ENCODE measurements around the gene CERS3. TPM values are rescaled to one million over a fixed set of nuclear protein-coding genes. Genes with fewer than 3 reads are reported as not detected.

Gene CERS3
- total RNA-seq, 2 experiments from 2014 or later: 1.3 to 1.8 TPM

DNA sequence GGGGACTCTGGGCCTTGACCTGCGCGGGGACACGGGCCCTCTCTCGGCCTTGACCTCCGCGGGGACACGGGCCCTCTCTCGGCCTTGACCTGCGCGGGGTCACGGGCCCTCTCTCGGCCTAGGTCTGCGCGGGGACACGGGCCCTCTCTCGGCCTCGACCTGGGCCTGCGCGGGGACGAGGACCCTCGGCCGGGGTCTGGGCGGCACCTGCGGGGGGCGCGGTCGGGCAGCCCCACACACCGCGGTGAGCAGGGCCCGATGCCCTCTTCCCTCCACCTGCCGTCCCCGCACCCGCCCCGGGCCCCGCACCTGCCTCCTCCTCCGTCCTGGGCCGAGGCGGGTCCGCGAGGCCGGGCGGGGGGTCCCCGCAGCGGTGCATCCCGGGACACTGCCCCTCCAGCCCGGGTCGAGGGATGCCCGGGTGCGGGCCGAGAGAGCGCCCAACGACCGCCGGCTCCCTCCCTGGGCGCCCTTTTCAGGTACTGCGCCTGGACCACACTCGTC, 15.6 kb upstream of the CERS3 start:
- Histone ChIP-seq H3K9me3 (ENCODE audit: control insufficient read depth in 1 of 2, insufficient read depth in 1 of 2, low read length in 2 of 2) (no peaks in the 10 kb centered on the region), H3K36me3 (ENCODE audit: insufficient read depth, low read length) (no peaks in the 10 kb centered on the region), H3K4me1 (ENCODE audit: insufficient read depth, low read length) (peaks cover 9% of the 10 kb centered on the region), H3K4me3 (ENCODE audit: low read length) (no peak overlapping the region), H3K27ac (ENCODE audit: low read depth in 1 of 2, low read length in 2 of 2) (no peak overlapping the region), H3K27me3 (ENCODE audit: control insufficient read depth in 1 of 2, insufficient read depth in 2 of 2, low read length in 2 of 2) (peaks cover 0 to 2% of the 10 kb centered on the region in 2 experiments)
- ATAC-seq (ENCODE audit: poor library complexity): no peak
- Mint-ChIP-seq H3K27me3 (peaks cover under 1% of the 10 kb centered on the region), H3K4me1 (ENCODE audit: low read depth) (peaks cover 7% of the 10 kb centered on the region), H3K9me3 (no peaks in the 10 kb centered on the region), H3K4me3 (no peak overlapping the region), H3K27ac (no peak overlapping the region), H3K36me3 (ENCODE audit: low read depth) (peaks cover 11% of the 10 kb centered on the region)
- POLR2A ChIA-PET: no interaction called here
- no peak for DNase-seq
- CTCF ChIA-PET: no interaction called here
- intact Hi-C loops (cut with DNase I, micrococcal nuclease): no loop called here
- TF ChIP-seq, protein P1, sequence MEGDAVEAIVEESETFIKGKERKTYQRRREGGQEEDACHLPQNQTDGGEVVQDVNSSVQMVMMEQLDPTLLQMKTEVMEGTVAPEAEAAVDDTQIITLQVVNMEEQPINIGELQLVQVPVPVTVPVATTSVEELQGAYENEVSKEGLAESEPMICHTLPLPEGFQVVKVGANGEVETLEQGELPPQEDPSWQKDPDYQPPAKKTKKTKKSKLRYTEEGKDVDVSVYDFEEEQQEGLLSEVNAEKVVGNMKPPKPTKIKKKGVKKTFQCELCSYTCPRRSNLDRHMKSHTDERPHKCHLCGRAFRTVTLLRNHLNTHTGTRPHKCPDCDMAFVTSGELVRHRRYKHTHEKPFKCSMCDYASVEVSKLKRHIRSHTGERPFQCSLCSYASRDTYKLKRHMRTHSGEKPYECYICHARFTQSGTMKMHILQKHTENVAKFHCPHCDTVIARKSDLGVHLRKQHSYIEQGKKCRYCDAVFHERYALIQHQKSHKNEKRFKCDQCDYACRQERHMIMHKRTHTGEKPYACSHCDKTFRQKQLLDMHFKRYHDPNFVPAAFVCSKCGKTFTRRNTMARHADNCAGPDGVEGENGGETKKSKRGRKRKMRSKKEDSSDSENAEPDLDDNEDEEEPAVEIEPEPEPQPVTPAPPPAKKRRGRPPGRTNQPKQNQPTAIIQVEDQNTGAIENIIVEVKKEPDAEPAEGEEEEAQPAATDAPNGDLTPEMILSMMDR (IDR thresholded peaks at IDR 0.05): no peak

DNA sequence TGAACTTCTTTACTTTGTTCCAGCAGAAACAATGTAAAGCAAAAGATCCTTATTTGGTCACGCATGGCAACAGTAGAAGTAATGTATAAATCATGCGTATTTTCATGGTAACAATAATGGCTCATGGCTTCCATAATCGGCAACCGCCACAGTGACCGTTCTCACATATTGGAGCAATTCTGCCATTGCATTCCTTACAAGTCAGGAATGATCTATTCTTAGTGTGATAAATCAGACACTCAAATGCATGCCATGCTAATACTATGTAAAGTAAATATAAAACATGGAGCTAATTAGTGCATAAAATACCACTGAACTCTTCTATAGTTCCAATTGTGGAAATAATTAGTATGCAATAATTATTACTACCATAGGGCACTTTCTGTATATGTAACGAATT, 13.5 kb upstream of the CERS3 start:
- no peak overlapping the region for H3K27ac Mint-ChIP-seq
- ATAC-seq (ENCODE audit: poor library complexity) (no peak), DNase-seq (no peak)
- peaks cover 0 to 5% of the 10 kb centered on the region in 2 experiments for H3K9me3 ChIP-seq (ENCODE audit: control insufficient read depth in 1 of 2, insufficient read depth in 1 of 2, low read length in 2 of 2)
- H3K36me3 ChIP-seq (ENCODE audit: insufficient read depth, low read length): no peaks in the 10 kb centered on the region
- CTCF ChIA-PET: no interaction called here
- peaks cover 0 to 2% of the 10 kb centered on the region in 2 experiments for H3K27me3 ChIP-seq (ENCODE audit: control insufficient read depth in 1 of 2, insufficient read depth in 2 of 2, low read length in 2 of 2)
- intact Hi-C loops (cut with DNase I, micrococcal nuclease): no loop called here
- peaks cover 5% of the 10 kb centered on the region for H3K9me3 Mint-ChIP-seq
- H3K36me3 Mint-ChIP-seq (ENCODE audit: low read depth): peaks cover 26% of the 10 kb centered on the region
- peaks cover 7% of the 10 kb centered on the region for H3K4me1 Mint-ChIP-seq (ENCODE audit: low read depth)
- POLR2A ChIA-PET: no interaction called here
- H3K27ac ChIP-seq (ENCODE audit: low read depth in 1 of 2, low read length in 2 of 2): no peak overlapping the region
- peaks cover 9% of the 10 kb centered on the region for H3K4me1 ChIP-seq (ENCODE audit: insufficient read depth, low read length)
- TF ChIP-seq, protein P1 (IDR thresholded peaks at IDR 0.05): no peak
- H3K27me3 Mint-ChIP-seq: peaks cover 9% of the 10 kb centered on the region
- no peak overlapping the region for H3K4me3 Mint-ChIP-seq
- H3K4me3 ChIP-seq (ENCODE audit: low read length): no peak overlapping the region

DNA sequence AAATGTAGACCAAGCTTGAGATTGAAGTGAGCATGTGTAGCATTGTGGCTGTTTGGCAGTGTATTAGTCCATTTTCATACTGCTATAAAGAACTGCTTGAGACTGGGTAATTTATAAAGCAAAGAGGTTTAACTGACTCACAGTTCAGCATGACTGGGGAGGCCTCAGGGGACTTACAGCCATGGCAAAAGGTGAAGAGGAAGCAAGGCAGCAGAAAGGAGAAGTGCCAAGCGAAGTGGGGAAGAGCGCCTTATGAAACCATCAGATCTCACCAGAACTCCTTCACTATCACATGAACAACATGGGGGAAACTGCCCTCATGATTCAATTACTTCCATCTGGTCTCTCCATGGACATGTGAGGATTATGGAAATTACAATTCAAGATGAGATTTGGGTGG, 8.6 kb upstream of the CERS3 start:
- TF ChIP-seq, protein P1 (IDR thresholded peaks at IDR 0.05): no peak
- Mint-ChIP-seq H3K9me3 (peaks cover 5% of the 10 kb centered on the region), H3K36me3 (ENCODE audit: low read depth) (peaks cover 28% of the 10 kb centered on the region), H3K4me3 (no peak overlapping the region), H3K4me1 (ENCODE audit: low read depth) (no peaks in the 10 kb centered on the region), H3K27me3 (peaks cover 10% of the 10 kb centered on the region), H3K27ac (no peak overlapping the region)
- Histone ChIP-seq H3K36me3 (ENCODE audit: insufficient read depth, low read length) (no peaks in the 10 kb centered on the region), H3K4me1 (ENCODE audit: insufficient read depth, low read length) (no peaks in the 10 kb centered on the region), H3K27ac (ENCODE audit: low read depth in 1 of 2, low read length in 2 of 2) (no peak overlapping the region), H3K4me3 (ENCODE audit: low read length) (no peak overlapping the region), H3K9me3 (ENCODE audit: control insufficient read depth in 1 of 2, insufficient read depth in 1 of 2, low read length in 2 of 2) (peaks cover 0 to 5% of the 10 kb centered on the region in 2 experiments), H3K27me3 (ENCODE audit: control insufficient read depth in 1 of 2, insufficient read depth in 2 of 2, low read length in 2 of 2) (no peaks in the 10 kb centered on the region)
- ChIA-PET CTCF (no interaction called here), POLR2A (no interaction called here)
- DNase-seq (peak in 2 of 14 experiments; percentile 46 to 61), ATAC-seq (ENCODE audit: poor library complexity) (no peak)
- intact Hi-C loops (cut with DNase I, micrococcal nuclease): no loop called here
